ENCODE data around the gene SH3PXD2B.

DNA sequence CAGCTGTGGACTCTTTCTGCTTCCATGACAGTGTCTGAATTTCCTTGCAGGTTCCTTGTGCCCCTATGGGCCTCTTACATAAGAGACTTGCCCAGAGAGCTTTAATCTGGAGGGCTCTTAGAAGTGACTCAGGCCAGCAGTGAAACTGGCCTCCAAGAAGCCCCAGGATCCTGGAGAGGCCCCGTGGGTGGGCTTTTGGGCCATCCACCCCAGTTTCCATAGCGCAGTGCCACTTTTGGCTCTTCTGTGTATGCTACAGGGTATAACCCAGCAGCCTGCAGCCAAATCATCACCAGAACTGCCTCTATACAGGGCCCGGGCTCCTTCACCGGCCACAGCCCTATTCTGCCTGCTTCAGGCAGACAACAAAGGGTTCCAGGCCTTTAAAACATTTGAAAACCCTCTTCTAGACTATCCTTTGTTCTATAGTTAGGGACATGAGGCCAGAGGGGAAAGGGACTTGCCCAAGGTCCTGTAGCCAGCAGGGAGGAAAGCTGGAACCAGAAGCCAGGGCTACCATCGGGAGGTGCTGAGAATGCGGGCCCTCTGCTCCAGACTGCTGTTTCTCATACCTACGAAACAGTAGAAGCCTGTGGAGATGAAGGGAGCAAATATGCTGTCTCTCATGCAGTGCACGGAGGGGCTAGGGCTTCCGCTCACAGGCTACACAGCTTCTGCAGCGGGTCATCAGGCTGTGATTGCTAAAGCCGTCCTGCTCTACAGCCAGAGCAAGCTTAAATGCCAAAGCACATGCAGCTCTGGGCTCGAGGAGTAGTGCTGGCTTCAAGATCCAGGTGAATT is 18.0 kb downstream of the SH3PXD2B start:
- TF ChIP-seq EZH2 (IDR thresholded peaks at IDR 0.05; ENCODE audit: insufficient read depth, poor library complexity, severe bottlenecking) (no peak), EZH2phosphoT487 (IDR thresholded peaks at IDR 0.05; ENCODE audit: insufficient read depth, low read depth) (no peak)
